DMS 273 (cell line): ENCODE data around the gene RARG.

ENCODE experiments used
- DNase-seq: peaks from one replicate; lab custom pipeline; 2025; ENCODE audit not compliant: unreplicated experiment; lab: John Stamatoyannopoulos, UW

The RARG gene

DNA sequence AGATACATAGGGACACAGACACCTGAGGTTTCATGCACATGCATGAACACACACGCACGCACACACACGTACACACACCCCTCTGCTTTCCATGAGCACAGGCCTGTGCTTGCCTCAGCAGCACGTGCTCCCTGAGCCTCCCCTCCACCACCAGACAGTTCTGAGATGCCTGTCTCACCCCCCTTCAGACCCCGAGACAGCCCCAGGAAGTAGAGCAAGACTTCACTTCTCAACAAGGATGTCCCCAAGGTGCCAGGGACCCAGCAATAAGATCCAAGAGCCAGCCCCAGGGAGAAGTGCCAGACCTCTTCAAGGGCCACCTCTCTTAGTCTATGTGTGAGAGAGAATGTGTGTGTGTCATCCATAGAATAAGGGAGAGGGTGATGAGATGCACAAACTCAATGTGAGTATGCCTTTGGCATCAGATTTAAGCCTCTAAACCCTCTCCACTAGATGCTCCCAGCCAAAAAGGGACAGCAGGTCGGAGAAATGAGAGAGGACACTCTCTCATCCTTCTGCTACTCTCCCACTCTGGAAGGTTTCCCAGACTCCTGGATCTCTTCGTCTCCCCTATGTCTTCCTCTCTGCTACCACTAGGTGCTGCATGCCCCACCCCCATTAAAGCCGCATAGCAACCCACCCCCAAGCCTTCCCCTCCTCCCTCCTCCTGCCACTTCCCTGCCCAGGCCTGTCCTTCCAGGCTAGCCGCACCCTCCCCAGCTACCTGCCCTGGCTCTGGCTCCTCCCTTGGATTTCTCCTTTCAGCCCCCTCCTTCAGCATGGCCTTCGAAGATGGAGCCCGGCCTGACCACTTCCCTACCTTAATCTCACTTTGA lies 7.7 kb downstream of the RARG start:
- DNase-seq = peak; percentile 78

DNA sequence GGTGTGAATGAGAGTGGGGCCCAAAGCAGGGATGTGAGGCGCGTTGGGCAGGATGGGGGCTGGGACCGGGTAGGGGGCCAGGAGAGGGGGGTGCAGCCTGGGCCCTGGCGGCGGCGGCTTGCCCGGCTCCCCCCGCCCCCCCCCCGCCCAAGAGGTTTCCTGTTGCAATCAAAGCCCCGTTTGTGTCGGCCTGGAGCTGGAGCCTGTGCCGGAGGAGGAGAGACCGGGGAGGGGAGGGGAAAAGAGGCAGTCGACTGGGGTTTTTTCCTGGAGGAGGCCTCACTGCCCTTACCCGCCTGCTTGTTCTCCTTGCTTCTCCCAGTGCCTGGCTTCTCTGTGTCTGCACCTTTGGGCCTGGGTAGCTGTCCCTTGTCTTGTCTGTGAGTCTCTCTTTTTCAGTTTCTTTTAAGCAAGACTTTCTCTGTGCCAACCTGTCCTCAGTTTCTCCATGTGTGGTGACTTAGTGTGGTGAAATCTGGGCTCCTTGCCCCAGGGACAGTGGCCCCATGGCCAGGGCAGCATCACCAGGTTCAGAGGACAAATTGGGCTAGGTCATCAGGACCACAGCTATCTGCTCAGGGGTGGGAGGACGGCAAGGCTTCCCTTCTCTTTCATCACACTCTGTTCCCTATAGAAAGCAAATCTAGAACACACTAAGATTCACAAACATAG lies 8.5 kb downstream of the RARG start:
- DNase-seq = peak; percentile 28

DNA sequence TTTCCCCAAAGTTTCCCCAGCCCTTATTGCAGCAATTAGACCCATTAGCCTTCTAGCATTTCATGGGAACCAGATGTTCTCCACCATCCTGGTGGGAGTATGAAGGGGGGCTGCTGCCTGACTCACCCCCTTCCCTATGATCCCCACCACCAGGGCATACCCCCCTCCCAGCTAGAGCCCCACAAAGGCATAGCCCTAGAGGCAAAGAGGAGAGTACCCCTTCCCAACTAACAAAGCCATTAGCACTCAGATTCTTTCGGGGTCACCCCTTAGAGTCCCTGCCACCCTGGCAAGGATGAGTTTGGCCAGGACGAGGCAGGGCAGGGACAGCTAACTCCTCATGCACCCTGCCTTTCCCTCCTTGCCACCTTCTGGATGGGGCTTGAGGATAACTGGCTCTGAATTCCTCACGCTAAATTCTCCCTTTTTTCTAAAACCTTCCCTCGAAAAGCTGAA lies 9.2 kb downstream of the RARG start:
- no peak for DNase-seq

DNA sequence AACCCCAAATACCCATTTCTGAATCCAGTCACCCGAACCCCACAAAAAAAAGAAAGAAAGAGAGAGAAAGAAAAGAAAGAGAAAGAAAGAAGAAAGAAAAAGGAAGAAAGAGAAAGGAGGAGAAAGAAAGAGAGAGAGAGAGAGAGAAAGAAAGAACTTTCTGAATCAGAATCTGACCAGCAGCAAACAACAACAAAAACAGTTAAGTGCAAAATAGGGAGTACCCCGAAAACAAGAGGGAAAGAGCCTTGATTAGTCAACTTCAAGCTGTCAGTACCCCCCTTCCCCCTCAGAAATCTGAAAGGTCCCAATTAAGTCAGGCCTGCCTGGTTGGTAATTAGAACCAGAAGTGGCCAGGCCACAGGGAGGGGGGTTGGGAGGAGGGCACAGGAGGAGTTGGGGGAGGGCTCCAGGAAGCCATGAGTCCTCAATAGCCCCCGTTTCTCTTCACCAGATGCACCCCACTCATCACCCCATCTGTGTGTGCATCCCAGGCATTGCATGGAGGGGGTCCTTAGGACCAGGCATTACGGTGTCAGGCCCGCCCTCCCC lies 9.8 kb downstream of the RARG start:
- DNase-seq = peak; percentile 28

DNA sequence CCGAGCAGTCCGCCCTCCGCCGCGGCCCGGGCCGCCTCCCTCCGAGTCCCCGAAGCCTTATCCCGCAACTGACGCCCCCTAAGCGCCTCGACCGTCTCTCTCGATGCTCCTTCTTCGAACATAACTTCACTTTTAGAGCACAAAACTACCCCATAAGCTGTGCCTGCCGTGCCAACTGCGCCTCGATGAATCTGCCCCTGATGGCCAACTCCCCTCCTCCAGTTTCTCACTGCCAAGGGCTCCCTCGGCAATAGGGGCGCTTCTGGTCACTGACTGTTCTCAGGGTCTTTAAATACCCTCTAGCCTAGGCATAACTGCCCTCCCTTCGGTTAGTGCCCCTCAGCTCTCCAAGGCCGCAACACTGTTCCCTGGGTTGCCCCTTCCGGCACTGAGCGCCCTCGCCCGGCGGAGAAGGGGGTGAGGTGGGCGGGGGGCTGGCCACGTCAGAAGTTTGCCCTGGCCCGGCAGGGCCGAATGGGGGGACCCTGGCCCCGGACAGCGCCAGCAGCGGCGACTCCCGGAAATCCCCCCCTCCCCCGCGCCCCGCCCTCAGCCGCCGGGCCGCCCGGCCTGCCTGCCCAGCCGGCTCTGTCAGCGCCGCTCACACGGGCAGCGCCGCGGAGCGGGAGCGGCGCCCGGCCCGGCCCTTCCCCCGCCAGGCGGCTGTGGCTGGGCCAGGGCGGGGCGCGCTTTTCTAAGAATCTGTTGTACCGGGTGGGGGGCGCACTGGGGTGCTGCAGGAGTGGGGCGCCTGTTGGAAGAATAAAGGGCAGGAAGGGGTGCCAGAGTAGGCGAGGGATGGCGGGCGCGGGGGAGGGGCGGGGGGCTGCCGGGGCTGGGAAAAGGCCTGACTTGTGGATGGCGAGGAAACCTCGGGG lies 10.6 kb downstream of the RARG start:
- DNase-seq = peak; percentile 68

DNA sequence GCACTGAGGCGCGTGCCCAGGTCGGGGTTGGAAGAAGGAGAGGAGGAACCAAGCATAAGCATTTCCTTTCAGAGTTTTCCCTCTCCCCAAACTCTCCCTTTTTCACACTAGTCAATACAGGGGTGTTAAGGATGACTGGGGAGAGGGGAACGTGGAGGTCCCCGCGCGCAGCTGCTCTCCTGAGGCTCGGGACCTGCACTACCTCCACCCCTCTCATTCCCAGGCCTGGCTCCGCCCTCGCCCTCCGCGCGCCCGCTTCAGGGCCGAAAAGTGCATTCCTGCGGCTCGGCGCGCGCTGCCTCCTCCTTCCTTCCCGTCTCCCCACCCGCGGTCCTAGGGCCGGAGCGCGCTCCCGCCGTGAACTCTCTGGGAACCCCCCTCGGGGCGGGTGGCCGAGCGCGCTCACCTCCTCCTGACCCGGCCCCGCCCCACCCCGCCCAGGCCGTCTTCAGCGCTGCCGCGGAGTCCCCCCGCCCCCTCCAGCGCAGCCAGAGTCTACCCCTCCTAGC lies 11.3 kb downstream of the RARG start:
- peak; percentile 94 for DNase-seq

DNA sequence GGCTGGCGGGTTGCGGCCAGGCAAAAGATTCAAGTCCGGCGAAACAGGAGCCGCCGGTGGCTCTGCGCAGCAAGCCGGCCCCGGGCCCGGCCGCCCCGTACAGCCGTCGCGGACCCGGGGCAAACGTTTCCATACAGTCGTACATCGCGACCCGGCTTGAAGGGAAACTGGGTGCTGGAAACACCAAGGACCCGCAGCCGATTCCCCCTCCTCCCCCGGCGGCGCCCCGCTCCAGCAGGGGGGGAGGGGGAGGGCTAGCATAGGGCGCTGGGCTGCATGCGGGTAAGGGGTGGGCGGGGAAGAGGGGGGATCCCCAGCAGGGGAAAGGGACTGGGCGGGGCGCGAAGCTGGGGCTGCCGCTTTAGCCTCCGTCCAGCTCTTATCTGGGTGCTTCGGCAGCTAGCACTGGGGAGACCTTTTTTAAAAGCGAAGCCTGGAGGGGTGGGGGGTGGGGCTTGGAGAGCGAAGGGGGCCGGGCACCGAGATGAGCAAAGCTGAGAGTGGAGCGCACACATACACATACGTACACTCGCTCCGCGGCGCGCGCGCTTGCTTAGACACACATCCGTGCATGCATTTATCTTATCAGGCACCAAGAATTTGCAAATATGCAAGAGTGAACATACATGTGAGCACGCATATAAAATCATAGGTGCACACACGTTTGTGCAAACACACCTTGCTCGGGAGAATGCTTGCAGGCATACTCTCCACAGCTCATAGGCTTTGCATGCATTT lies 11.9 kb downstream of the RARG start:
- no peak for DNase-seq

DNA sequence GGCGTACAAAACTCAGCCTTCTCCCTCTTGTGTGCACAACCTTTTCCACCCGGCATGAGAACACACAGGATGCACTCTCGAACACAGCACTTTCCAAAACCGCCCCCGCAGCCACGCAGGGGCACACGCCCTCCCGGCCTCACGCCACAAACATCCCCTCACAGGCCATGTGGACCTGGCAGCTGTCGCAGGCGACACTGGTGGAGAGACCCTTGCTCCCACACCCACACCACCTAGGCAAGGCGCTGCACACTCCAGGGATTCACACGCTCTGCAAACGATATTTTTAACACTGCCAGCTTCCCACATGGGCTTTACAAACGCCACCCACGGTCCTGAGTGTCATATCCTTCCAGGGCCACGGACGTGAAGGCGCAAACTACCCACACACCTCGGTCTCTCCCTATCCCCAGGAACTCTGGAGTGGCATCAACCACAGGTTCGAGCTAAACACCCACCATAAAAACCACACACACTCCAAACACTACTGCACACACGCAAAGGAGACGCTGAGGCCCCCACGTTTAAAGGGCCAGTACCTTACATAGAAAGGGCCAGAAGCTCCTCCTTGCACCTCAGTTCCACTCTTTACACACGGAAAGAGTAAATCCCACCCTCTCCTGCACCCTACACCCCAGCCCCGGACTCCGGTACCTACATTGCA lies 12.6 kb downstream of the RARG start:
- DNase-seq = no peak

DNA sequence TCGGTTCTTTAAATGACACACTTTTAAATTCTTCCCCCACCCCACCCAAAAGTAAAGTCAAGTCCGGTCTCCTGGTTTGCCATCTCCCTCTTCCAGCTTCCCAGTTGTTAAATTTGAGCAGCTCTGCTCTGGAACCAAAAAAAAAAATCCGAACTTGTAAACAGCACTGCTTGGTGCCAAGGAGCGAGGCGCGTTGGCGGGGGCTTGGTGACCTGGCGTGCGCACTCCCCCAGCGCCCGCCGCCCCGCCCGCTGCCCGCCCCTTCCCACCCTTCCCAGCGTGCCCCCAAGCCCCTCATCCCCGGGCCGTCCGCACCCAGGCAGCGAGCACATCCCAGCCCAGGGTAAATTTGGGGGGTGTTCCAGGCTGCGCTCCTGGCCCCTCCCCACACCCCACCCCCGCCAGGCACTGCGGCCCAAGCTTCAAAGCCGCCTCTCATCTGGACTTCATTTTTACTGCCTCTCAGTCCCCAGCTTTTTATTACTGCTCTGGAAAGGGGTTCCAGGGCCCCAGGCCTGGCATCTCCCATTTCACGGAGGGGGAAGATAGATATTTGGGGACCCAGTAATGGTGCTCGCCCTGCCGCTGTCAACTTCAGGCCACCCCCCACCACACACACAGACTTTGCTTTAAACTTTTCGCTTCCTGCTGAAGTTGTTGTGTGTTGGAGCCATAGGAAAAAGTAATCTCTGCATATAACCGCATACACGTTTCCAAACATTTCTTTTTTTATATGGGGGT lies 13.3 kb downstream of the RARG start:
- no peak for DNase-seq

DNA sequence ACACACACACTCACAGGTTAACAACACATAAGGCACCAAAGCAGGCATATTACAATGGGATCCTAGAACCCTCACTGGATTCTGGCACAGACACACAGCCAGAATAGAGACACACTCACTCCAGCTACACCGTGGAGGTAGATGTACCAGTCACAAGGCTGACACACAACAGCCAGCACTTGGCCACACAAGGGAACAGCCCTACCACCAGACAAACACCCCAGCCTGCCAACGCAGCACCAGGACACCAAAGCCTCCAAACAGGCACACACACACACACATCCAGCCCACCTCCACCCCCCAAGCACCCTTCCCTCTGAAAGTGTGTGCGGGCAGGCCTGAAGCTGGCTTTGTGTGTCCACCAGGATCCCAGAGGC lies 14.1 kb downstream of the RARG start:
- DNase-seq = no peak

DNA sequence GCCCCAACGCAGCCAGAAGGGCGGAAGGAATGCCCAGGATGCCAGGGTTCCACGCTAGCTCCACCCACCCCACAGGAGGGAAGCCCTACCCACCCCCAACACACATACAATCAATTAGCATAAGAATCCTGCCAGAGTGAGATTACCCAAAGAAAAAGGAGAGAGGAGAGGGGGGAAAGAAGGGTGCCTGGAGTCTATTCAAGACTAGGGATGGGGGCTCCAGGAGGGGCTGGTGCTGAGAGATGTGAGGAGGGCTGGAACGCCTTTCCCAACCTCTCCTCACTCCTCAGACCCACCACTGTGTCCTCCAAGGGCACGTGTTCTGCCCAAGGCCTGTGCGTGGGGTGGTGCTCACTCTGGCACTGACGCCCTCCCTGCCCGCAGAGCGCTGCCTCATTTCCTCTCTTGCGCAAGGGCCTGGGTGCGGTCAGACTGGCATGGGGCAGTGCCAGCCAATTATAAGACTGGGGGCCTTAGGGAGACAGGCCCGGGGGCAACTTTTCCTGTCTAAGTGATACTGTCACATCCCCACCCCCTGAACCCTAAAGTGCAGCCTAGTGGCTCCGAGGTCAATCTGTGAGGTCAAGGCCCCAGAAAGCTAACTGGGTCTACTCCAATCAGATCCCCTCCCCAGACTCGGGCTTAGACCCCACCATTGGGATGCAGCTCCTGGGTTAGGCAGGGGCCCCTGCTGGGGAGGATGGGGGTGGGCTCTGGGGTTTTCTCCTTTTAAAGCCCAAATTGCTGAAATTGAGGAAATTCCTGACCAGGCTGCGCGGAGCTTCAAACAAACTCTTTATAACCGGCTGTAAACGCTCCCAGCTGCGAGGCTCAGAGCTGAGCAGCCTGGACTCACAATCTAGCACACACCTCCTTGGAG lies 14.7 kb downstream of the RARG start:
- no peak for DNase-seq

DNA sequence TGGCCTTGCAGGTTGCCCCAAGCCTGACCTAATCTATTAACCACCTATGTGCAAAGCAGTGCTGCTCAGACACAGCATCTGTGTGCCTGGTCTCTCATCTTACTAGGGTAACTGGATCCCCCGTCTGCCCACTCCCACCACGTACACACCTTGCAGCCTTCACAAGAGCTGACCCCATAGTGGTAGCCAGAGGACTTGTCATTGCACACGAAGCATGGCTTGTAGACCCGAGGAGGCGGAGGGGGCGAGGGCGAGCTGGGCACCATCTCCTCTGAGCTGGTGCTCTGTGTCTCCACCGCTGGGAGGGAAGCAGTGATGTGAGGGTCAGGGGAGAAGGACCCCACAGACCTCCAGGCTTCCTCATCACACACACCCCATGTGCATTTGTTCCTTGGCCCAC lies 16.5 kb downstream of the RARG start:
- DNase-seq = no peak

DNA sequence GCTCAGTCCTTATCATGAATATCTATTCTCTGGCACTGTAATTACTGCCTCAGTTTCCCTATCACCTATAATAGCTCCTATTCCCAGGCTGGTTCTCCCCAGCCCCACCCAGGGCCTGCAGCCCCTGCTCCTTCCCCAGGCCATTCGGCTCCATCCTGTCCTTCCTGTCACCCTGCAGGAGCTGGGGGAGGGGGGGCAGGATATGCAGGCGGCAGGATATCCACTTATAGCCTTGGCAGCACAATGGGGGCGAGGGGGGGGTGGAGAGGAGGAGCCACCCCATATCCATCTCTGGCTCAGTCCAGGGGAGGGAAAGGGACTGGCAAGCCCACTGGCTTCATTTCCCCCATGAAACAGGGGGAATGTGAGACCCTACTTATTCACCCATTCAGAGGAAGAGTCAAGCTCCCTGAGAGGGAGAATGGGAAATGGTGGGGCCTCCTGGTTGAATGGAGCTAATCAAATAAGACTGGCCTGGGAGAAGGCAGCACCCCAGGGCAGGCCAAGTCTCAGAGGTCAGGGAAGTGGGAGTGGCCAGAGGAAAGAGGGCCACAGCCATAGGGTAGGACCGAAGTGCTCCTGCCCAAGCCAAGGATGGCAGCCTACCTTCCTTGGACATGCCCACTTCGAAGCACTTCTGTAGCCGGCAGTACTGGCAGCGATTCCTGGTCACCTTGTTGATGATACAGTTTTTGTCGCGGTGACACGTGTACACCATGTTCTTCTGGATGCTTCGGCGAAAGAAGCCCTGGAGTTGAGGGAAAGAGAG lies 17.1 kb downstream of the RARG start:
- DNase-seq = no peak

DNA sequence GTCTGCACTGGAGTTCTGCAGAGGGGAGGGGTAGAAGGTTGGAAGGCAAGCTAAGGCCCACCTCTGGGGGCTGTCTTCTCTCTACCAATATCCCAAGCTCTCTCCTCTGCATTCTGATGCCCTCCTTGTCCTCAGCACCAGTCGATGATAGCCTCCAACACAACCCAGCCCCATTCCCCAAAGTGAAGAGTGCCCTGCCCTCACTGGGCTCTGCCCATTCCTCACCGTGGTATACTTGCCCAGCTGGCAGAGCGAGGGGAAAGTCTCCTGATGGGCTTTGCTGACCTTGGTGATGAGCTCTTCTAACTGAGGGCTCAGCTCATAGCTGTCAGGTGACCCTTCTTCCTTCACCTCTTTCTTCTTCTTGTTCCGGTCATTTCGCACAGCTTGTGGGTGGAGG lies 17.8 kb downstream of the RARG start:
- no peak for DNase-seq

DNA sequence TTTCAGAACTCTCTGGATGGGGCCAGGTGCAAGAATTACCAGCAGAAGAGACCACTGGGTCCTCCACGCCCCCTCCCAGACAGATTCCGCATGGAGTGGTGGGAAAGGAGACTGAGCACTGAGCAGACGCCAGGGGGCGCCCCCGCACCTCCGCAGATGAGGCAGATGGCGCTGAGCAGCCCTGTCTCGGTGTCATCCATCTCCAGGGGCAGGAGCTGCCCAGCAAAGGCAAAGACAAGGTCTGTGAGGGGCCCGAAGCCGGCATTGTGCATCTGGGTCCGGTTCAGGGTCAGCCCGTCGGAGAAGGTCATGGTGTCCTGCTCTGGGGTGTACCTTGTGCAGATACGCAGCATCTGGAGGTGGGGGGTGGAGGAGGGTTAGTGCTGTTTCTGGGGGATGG lies 18.7 kb downstream of the RARG start:
- peak; percentile 87 for DNase-seq

DNA sequence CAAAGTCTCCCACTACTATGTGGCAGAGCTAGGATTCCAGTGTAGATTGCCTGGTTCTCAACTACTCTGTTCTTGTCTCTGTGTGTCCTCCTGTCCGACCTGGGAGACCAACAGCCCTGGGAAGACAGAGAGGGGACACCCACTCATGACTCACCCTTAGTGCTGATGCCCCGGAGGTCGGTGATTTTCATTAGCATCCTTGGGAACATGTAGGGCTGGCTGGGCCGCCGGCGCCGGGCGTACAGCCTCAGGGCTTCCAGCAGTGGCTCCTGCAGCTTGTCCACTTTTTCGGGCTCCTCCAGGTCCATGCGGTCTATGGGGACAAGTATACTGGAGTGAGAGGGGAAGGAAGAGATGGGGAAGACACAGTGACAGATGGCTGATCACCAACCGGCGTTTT lies 19.1 kb downstream of the RARG start:
- no peak for DNase-seq
